ENCODE measurements around the gene RFC5. TPM values are rescaled to one million over a fixed set of nuclear protein-coding genes. Genes with fewer than 3 reads are reported as not detected.

The RFC5 gene
- total and polyA plus RNA-seq, 10 of the 15 experiments (the other 5 are each of a cell fraction or from before 2014, with no cell fraction given): 30.9 to 73.3 (median 53.5) TPM

- intact Hi-C loops (cut with micrococcal nuclease; ENCODE audit: unreplicated experiment): no loop called here
- RAD21 ChIA-PET (ENCODE audit: unreplicated experiment): no interaction called here
These were observed 44.2 kb upstream of the RFC5 start for GRCh38 chr12:117972301-117972700.

More at GRCh38 chr12:117972301-117972700, 44.2 kb upstream of the RFC5 start:
- peaks cover 0 to 3% of the 10 kb centered on the region in 2 experiments; a peak in 1 of 4 replicates for H3K27me3 ChIP-seq (replicated peaks in 1 of 2; ENCODE audit: control insufficient read depth in 2 of 2, insufficient read depth in 2 of 2, low read length in 1 of 2)
- H2AFZ ChIP-seq (ENCODE audit: control insufficient read depth, low read depth, low read length): no peak overlapping the region
- no peak for DNase-seq (ENCODE audit: low read depth, low spot score)
- no peak for ATAC-seq
- no peaks in the 10 kb centered on the region for H4K20me1 ChIP-seq (ENCODE audit: control insufficient read depth, insufficient read depth)
- SMC1A ChIA-PET (ENCODE audit: uncharacterized antibody, unreplicated experiment): no interaction called here
- CTCF ChIA-PET: no interaction called here
- in situ Hi-C loops (cut with MboI): no loop called here
- H3K79me2 ChIP-seq (ENCODE audit: control insufficient read depth, insufficient read depth, low read length): no peaks in the 10 kb centered on the region
- POLR2A ChIA-PET: no interaction called here
- no TSS peak for BruUV-seq (replicated peaks)
- FAIRE-seq: no peak
- H3K4me2 ChIP-seq (ENCODE audit: control insufficient read depth, insufficient read depth): no peak overlapping the region
- no peaks in the 10 kb centered on the region for H3K36me3 ChIP-seq (ENCODE audit: control insufficient read depth in 2 of 2, insufficient read depth in 2 of 2, low read length in 1 of 2)
- H3K4me1 ChIP-seq (ENCODE audit: control insufficient read depth, insufficient read depth, low read length): no peaks in the 10 kb centered on the region; the same call in 1 of the 2 replicates
- WGBS (ENCODE audit: insufficient coverage, insufficient replicate concordance, low lambda C conversion rate, missing lambda C conversion rate): 3% methylated on average over 2 of the region's 2 CpGs
- H3K4me3 ChIP-seq: no peak overlapping the region
- TF ChIP-seq, protein P1, sequence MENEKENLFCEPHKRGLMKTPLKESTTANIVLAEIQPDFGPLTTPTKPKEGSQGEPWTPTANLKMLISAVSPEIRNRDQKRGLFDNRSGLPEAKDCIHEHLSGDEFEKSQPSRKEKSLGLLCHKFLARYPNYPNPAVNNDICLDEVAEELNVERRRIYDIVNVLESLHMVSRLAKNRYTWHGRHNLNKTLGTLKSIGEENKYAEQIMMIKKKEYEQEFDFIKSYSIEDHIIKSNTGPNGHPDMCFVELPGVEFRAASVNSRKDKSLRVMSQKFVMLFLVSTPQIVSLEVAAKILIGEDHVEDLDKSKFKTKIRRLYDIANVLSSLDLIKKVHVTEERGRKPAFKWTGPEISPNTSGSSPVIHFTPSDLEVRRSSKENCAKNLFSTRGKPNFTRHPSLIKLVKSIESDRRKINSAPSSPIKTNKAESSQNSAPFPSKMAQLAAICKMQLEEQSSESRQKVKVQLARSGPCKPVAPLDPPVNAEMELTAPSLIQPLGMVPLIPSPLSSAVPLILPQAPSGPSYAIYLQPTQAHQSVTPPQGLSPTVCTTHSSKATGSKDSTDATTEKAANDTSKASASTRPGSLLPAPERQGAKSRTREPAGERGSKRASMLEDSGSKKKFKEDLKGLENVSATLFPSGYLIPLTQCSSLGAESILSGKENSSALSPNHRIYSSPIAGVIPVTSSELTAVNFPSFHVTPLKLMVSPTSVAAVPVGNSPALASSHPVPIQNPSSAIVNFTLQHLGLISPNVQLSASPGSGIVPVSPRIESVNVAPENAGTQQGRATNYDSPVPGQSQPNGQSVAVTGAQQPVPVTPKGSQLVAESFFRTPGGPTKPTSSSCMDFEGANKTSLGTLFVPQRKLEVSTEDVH (IDR thresholded peaks at IDR 0.05; ENCODE audit: low read depth, partially characterized antibody): no peak
- TF ChIP-seq RELB (IDR thresholded peaks at IDR 0.05; ENCODE audit: low read depth) (no peak), SMARCA5 (IDR thresholded peaks at IDR 0.05) (no peak), STAT1 (conservative IDR thresholded peaks at IDR 0.05) (no peak), BMI1 (IDR thresholded peaks at IDR 0.05; ENCODE audit: borderline replicate concordance) (no peak), RAD51 (IDR thresholded peaks at IDR 0.05) (peak; percentile 26; the same call in 1 of the 2 replicates), ZNF217 (IDR thresholded peaks at IDR 0.05) (no peak)
- no peak overlapping the region for H3K9ac ChIP-seq (ENCODE audit: control insufficient read depth, insufficient read depth, low read length)
- H3K9me3 ChIP-seq (replicated peaks; ENCODE audit: control insufficient read depth, insufficient read depth, low read length): peaks cover 2% of the 10 kb centered on the region; the same call in 2 of the 3 replicates
- H3K27ac ChIP-seq (ENCODE audit: control insufficient read depth, insufficient read depth): no peak overlapping the region

Measured in GM12878 (cell line).